Cardiac muscle cell (in vitro differentiated cells and primary cell): ENCODE measurements around the gene SHROOM1. TPM values are rescaled to one million over a fixed set of nuclear protein-coding genes. Genes with fewer than 3 reads are reported as not detected.

Source experiments
- DNase-seq, 2 donors: peaks; one replicate each; pipeline versions ENCODE4 v3.0.0 to v3.0.0-alpha.2; 2010 to 2017; ENCODE audit warnings: low read depth in 1 of 2, low spot score in 1 of 2
- H3K27ac ChIP-seq: fragments of 200-600 bp; sonication (generic); 2 replicates; pipeline ENCODE4 v1.5.1; 2016
- H3K27me3 ChIP-seq: fragments of 200-600 bp; sonication (generic); 2 replicates; pipeline ENCODE4 v1.6.0; 2016; ENCODE audit warnings: control low read depth
- H3K36me3 ChIP-seq: fragments of 200-600 bp; sonication (generic); 2 replicates; pipeline ENCODE4 v1.5.1; 2016; ENCODE audit warnings: control low read depth
- H3K4me1 ChIP-seq: fragments of 200-600 bp; sonication (generic); 2 replicates; pipeline ENCODE4 v1.8.1; 2017; ENCODE audit warnings: low read depth, mild to moderate bottlenecking, mixed run types
- H3K4me3 ChIP-seq: fragments of 200-600 bp; sonication (generic); 2 replicates; pipeline ENCODE4 v1.5.1; 2016; ENCODE audit warnings: mild to moderate bottlenecking
- H3K9me3 ChIP-seq: fragments of 200-600 bp; sonication (generic); 2 replicates; pipeline ENCODE4 v1.5.1; 2017; ENCODE audit warnings: low read depth, mild to moderate bottlenecking, control low read depth
- polyA plus RNA-seq: library from polyadenylated mRNA; unstranded; fragments of >200 nt; fragmentation: Nextera tagmentation; extraction: Ambion mirVana; gene quantifications from 2 replicates; pipeline ENCODE4 v1.2.1, GENCODE V29; 2016
- total RNA-seq: library from RNA; depleted of rRNA; stranded (reverse); fragments of >200 nt; gene quantifications from 2 replicates; pipeline ENCODE4 v1.2.3, GENCODE V29; 2016
- TF ChIP-seq, protein P1 (sequence below): IDR thresholded peaks from 2 replicates; pipeline ENCODE4 v1.5.1; 2012; ENCODE audit warnings: low read depth, mild to moderate bottlenecking, low read length

SHROOM1 gene
- total and polyA plus RNA-seq, 2 experiments from 2014 or later: 9.8 to 13.3 TPM

DNA sequence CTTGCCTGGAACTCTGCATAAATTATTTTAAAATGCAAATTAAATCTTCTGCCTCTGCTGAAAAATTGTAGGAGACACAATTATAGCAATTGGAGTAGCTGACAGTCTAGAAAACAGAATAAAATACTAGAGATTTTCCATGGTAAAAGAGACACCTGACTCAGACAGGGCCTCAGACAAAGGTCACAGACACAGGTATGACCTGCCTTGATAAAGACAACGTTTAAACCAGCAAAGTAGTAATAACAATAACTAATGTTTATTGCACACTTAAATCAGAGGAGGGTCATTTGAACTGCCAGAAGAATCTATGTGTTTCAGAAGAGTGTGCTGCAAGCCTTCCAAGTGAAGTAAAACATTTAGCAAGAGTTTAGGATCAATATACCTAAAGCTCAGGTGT is 13.4 kb downstream of the SHROOM1 start:
- H3K4me1 ChIP-seq: peaks cover 3% of the 10 kb centered on the region
- no peak overlapping the region for H3K4me3 ChIP-seq
- H3K36me3 ChIP-seq: no peaks in the 10 kb centered on the region
- H3K27ac ChIP-seq: no peak overlapping the region
- DNase-seq: no peak
- peaks cover 58% of the 10 kb centered on the region for H3K27me3 ChIP-seq
- TF ChIP-seq, protein P1, sequence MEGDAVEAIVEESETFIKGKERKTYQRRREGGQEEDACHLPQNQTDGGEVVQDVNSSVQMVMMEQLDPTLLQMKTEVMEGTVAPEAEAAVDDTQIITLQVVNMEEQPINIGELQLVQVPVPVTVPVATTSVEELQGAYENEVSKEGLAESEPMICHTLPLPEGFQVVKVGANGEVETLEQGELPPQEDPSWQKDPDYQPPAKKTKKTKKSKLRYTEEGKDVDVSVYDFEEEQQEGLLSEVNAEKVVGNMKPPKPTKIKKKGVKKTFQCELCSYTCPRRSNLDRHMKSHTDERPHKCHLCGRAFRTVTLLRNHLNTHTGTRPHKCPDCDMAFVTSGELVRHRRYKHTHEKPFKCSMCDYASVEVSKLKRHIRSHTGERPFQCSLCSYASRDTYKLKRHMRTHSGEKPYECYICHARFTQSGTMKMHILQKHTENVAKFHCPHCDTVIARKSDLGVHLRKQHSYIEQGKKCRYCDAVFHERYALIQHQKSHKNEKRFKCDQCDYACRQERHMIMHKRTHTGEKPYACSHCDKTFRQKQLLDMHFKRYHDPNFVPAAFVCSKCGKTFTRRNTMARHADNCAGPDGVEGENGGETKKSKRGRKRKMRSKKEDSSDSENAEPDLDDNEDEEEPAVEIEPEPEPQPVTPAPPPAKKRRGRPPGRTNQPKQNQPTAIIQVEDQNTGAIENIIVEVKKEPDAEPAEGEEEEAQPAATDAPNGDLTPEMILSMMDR: no peak
- H3K9me3 ChIP-seq: no peaks in the 10 kb centered on the region

DNA sequence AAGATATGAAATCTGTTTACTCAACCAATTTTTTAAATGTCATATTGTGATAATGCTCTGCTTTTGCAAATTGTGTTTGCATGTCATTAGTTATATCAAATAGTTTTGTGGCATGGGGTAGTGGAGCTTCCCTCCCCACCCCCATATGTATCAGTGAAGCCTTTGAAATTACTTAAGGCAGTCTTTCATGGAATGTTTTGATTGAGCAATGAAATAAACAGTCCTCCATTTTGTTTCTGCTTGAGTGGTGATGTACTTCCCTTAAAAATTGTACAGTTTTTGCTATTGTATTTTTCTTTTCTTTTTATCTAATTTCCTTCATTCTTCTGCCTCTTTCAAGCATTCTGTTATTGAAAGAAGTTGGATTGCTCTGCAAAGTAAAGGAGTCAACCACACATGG is 13.9 kb downstream of the SHROOM1 start:
- Histone ChIP-seq H3K9me3 (no peaks in the 10 kb centered on the region), H3K36me3 (no peaks in the 10 kb centered on the region), H3K27ac (no peak overlapping the region), H3K4me3 (no peak overlapping the region), H3K27me3 (peaks cover 62% of the 10 kb centered on the region), H3K4me1 (peaks cover 3% of the 10 kb centered on the region)
- DNase-seq: no peak
- TF ChIP-seq, protein P1: no peak

DNA sequence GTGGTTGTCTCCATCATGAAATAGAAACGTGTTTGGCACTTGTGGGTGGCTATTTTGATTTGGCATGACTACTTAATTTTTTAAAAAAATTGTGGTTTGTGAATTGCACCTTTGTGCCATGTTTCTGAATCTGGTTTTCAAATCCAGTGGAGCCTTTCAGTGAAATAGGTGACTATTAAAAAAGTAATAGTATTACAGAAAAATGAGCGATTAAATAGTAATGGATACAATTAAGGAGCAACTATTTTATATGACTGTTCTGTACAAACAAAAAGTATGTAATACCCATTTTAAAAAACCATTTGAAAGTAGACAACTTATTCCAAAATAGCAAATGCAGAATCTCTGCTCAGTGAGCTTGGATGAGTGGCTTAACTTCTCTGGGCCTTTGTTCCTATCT is 14.4 kb downstream of the SHROOM1 start:
- Histone ChIP-seq H3K9me3 (no peaks in the 10 kb centered on the region), H3K27ac (no peak overlapping the region), H3K4me1 (peaks cover 3% of the 10 kb centered on the region), H3K36me3 (no peaks in the 10 kb centered on the region), H3K27me3 (peaks cover 67% of the 10 kb centered on the region), H3K4me3 (no peak overlapping the region)
- TF ChIP-seq, protein P1: no peak
- no peak for DNase-seq

DNA sequence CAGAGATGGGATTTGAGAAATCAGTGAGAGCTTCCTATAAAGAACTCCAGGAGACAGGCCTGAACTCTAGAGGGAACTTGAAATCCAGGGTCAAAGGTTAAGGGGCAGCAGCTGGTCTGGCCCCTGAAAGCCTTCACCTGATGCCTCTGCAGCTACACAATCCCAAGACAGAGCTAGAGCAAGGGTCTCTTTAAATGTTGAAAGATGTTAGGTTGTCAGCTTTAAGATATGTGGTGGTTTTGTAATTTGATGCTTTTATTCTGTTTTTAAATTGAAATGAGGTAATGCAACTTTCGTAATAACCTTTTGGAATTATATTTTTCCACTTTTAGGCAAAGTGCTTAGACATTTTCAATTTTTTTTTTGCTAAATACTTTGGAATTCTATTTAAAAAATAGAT is 15.0 kb downstream of the SHROOM1 start:
- Histone ChIP-seq H3K36me3 (no peaks in the 10 kb centered on the region), H3K4me1 (peaks cover 3% of the 10 kb centered on the region), H3K9me3 (no peaks in the 10 kb centered on the region), H3K27me3 (peaks cover 73% of the 10 kb centered on the region), H3K4me3 (no peak overlapping the region), H3K27ac (no peak overlapping the region)
- DNase-seq: no peak
- TF ChIP-seq, protein P1: no peak

DNA sequence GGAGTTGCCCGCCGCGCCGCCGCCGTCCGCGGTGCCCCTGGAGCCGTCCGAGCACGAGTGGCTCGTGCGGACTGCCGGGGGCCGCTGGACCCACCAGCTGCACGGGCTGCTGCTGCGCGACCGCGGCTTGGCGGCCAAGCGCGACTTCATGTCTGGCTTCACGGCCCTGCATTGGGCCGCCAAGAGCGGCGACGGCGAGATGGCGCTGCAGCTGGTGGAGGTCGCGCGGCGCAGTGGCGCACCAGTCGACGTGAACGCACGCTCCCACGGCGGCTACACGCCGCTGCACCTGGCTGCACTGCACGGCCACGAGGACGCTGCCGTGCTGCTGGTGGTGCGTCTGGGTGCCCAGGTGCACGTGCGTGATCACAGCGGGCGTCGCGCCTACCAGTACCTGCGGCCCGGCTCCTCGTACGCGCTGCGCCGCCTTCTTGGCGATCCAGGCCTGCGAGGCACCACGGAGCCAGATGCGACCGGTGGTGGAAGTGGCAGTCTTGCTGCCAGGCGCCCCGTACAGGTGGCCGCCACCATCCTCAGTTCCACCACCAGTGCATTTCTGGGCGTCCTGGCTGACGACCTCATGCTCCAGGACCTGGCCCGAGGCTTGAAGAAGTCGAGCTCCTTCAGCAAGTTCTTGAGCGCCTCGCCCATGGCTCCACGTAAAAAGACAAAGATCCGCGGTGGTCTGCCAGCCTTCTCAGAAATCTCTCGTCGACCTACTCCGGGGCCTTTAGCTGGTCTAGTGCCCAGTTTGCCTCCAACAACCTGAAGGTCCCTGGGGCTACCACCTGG is 15.7 kb downstream of the SHROOM1 start:
- no peaks in the 10 kb centered on the region for H3K9me3 ChIP-seq
- H3K27ac ChIP-seq: no peak overlapping the region
- TF ChIP-seq, protein P1: no peak
- peaks cover 3% of the 10 kb centered on the region for H3K4me1 ChIP-seq
- H3K4me3 ChIP-seq: no peak overlapping the region
- peaks cover 81% of the 10 kb centered on the region for H3K27me3 ChIP-seq
- H3K36me3 ChIP-seq: no peaks in the 10 kb centered on the region
- DNase-seq: no peak
